ENCODE measurements around the gene PCDHGA3. TPM values are rescaled to one million over a fixed set of nuclear protein-coding genes. Genes with fewer than 3 reads are reported as not detected.
"Not testable (repeated sequence)": the region's sequence is repeated elsewhere in the genome, so short reads cannot be mapped to it uniquely, and the experiment has no call there.

The PCDHGA3 gene
- polyA plus RNA-seq, 3 donors: not detected

DNA sequence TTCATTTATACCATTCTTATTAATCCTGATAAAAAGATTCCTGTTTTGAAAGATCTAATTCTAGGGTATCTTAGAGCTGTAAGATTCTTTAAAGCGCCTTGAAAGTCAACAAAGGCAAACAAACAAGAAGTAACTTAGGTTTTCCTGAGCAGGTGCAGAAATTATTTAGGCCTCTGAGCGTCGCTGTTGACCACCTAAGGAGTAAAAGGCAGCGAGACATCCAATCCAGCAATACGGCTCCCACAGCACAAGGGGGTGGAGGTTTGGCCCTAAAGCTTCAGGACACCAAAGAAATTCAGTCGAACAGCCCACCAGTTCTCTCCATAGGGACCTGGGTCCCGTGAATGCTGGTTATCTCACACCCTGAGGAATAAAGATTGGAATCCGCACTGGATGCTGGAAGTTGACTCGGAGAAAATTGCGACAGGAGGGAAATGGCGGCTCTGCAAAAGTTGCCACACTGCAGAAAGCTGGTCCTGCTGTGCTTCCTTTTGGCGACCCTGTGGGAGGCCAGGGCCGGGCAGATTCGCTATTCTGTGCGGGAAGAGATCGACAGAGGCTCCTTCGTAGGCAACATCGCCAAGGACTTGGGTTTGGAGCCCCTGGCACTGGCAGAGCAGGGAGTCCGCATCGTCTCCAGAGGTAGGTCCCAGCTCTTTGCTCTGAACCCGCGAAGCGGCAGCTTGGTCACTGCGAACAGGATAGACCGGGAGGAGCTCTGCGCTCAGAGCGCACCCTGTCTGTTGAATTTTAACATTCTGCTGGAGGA is 4.9 kb upstream of the PCDHGA3 start, which contains the start of gene PCDHGA2:
Gene PCDHGA2, plus strand, starts transcription at position 223 of the 769 bp plus-strand sequence.
- WGBS (ENCODE audit: insufficient coverage): 11% methylated on average over 25 of the region's 27 CpGs
- no peak within 1 kb of the TSS for H2AFZ ChIP-seq (ENCODE audit: insufficient read depth, low read depth, low read length, poor library complexity, severe bottlenecking)
- Mint-ChIP-seq H3K4me1 (peaks cover 2% of the 10 kb centered on the region), H3K36me3 (peaks cover 0 to 3% of the 10 kb centered on the region in 2 donors), H3K9me3 (peaks cover 27 to 77% (median 62%) of the 10 kb centered on the region in 7 donors), H3K27me3 (ENCODE audit: low read depth in 3 of 3) (peaks cover 30 to 80% (median 54%) of the 10 kb centered on the region in 3 donors), H3K4me3 (peak within 1 kb of the TSS in 1 of 2 donors; percentile 50), H3K27ac (peak within 1 kb of the TSS in 1 of 7 donors; percentile 63)
- H3K36me3 ChIP-seq (replicated peaks in 1 of 2; ENCODE audit: control insufficient read depth in 1 of 2, insufficient read depth in 2 of 2, low read length in 2 of 2): no peaks in the 10 kb centered on the region
- intact Hi-C loops (cut with micrococcal nuclease): no loop called here
- no peaks in the 10 kb centered on the region for H4K20me1 ChIP-seq (ENCODE audit: insufficient read depth, low read length)
- H3K4me3 ChIP-seq (replicated peaks in 1 of 3; ENCODE audit: low read depth in 2 of 3, low read length in 3 of 3): no peak within 1 kb of the TSS
- peaks cover 30 to 57% of the 10 kb centered on the region in 2 donors for H3K9me3 ChIP-seq (replicated peaks in 1 of 2; ENCODE audit: control insufficient read depth in 1 of 2, insufficient read depth in 1 of 2, low read length in 2 of 2)
- TF ChIP-seq, protein P1, sequence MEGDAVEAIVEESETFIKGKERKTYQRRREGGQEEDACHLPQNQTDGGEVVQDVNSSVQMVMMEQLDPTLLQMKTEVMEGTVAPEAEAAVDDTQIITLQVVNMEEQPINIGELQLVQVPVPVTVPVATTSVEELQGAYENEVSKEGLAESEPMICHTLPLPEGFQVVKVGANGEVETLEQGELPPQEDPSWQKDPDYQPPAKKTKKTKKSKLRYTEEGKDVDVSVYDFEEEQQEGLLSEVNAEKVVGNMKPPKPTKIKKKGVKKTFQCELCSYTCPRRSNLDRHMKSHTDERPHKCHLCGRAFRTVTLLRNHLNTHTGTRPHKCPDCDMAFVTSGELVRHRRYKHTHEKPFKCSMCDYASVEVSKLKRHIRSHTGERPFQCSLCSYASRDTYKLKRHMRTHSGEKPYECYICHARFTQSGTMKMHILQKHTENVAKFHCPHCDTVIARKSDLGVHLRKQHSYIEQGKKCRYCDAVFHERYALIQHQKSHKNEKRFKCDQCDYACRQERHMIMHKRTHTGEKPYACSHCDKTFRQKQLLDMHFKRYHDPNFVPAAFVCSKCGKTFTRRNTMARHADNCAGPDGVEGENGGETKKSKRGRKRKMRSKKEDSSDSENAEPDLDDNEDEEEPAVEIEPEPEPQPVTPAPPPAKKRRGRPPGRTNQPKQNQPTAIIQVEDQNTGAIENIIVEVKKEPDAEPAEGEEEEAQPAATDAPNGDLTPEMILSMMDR (IDR thresholded peaks at IDR 0.05): peak; percentile 16
- H3K79me2 ChIP-seq (ENCODE audit: insufficient read depth, low read length): no peaks in the 10 kb centered on the region
- H3K9ac ChIP-seq (ENCODE audit: insufficient read depth, low read length, poor library complexity, severe bottlenecking): no peak within 1 kb of the TSS
- DNase-seq: no peak
- H3K27ac ChIP-seq (ENCODE audit: low read depth in 1 of 2, low read length in 2 of 2): no peak within 1 kb of the TSS
- H3K4me1 ChIP-seq (ENCODE audit: control insufficient read depth in 1 of 2, insufficient read depth in 2 of 2, low read length in 2 of 2): no peaks in the 10 kb centered on the region
- H3K27me3 ChIP-seq (ENCODE audit: control insufficient read depth in 2 of 2, insufficient read depth in 2 of 2, low read length in 2 of 2): peaks cover 16 to 69% of the 10 kb centered on the region in 2 donors
- H3K4me2 ChIP-seq (replicated peaks; ENCODE audit: extremely low read depth, low read length, poor library complexity, severe bottlenecking): no peak within 1 kb of the TSS

DNA sequence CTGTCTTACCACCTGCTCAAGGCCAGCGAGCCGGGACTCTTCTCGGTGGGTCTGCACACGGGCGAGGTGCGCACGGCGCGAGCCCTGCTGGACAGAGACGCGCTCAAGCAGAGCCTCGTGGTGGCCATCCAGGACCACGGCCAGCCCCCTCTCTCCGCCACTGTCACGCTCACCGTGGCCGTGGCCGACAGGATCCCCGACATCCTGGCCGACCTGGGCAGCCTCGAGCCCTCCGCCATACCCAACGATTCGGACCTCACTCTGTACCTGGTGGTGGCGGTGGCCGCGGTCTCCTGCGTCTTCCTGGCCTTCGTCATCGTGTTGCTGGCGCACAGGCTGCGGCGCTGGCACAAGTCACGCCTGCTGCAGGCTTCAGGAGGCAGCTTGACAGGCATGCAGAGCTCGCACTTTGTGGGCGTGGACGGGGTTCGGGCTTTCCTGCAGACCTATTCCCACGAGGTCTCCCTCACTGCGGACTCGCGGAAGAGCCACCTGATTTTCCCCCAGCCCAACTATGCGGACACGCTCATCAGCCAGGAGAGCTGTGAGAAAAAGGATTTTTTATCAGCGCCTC is 2.8 kb upstream of the PCDHGA3 start:
- H3K4me2 ChIP-seq (replicated peaks; ENCODE audit: extremely low read depth, low read length, poor library complexity, severe bottlenecking); H3K27ac ChIP-seq (ENCODE audit: low read depth in 1 of 2, low read length in 2 of 2); H3K36me3 ChIP-seq (replicated peaks in 1 of 2; ENCODE audit: control insufficient read depth in 1 of 2, insufficient read depth in 2 of 2, low read length in 2 of 2); H4K20me1 ChIP-seq (ENCODE audit: insufficient read depth, low read length); intact Hi-C loops (cut with micrococcal nuclease); H3K4me1 ChIP-seq (ENCODE audit: control insufficient read depth in 1 of 2, insufficient read depth in 2 of 2, low read length in 2 of 2); H3K4me3 ChIP-seq (replicated peaks in 1 of 3; ENCODE audit: low read depth in 2 of 3, low read length in 3 of 3); H3K79me2 ChIP-seq (ENCODE audit: insufficient read depth, low read length); DNase-seq; H3K4me1 Mint-ChIP-seq; H3K27ac Mint-ChIP-seq; H2AFZ ChIP-seq (ENCODE audit: insufficient read depth, low read depth, low read length, poor library complexity, severe bottlenecking); H3K36me3 Mint-ChIP-seq; H3K9ac ChIP-seq (ENCODE audit: insufficient read depth, low read length, poor library complexity, severe bottlenecking): not testable (repeated sequence)
- Histone ChIP-seq H3K27me3 (ENCODE audit: control insufficient read depth in 2 of 2, insufficient read depth in 2 of 2, low read length in 2 of 2) (peaks cover 13 to 74% of the 10 kb centered on the region in 2 donors), H3K9me3 (replicated peaks in 1 of 2; ENCODE audit: control insufficient read depth in 1 of 2, insufficient read depth in 1 of 2, low read length in 2 of 2) (peaks cover 49 to 61% of the 10 kb centered on the region in 2 donors)
- Mint-ChIP-seq H3K4me3 (peak overlapping the region in 1 of 2 donors; percentile 28), H3K27me3 (ENCODE audit: low read depth in 3 of 3) (peaks cover 36 to 83% (median 65%) of the 10 kb centered on the region in 3 donors), H3K9me3 (peaks cover 41 to 79% (median 70%) of the 10 kb centered on the region in 7 donors)
- 58% methylated on average over 16 of the region's 45 CpGs for WGBS (ENCODE audit: insufficient coverage)
